H1 (cell line): ENCODE data around the gene ITIH6. TPM values are rescaled to one million over a fixed set of nuclear protein-coding genes. Genes with fewer than 3 reads are reported as not detected.

Source experiments
- GABPA ChIP-seq: IDR thresholded peaks from 2 replicates; pipeline ENCODE4 v1.6.1; 2011; ENCODE audit warnings: mild to moderate bottlenecking, low read length, moderate library complexity, borderline replicate concordance; ENCODE audit not compliant: insufficient read depth
- GTF2F1 ChIP-seq: IDR thresholded peaks from 2 replicates; pipeline ENCODE4 v1.6.1; 2012; ENCODE audit warnings: low read depth, low read length, improper control_type of control experiment, borderline replicate concordance
- SP4 ChIP-seq: IDR thresholded peaks from 2 replicates; pipeline ENCODE4 v1.6.1; 2012; ENCODE audit warnings: low read length, inconsistent platforms
- SRF ChIP-seq: IDR thresholded peaks from 2 replicates; pipeline ENCODE4 v1.6.1; 2011; ENCODE audit warnings: mild to moderate bottlenecking, low read depth, low read length, moderate library complexity
- SUZ12 ChIP-seq: fragments of 200-600 bp; sonication (generic); IDR thresholded peaks from 2 replicates; pipeline ENCODE4 v1.6.1; 2012; ENCODE audit warnings: mild to moderate bottlenecking, inconsistent platforms, low read length, moderate library complexity, mixed read lengths
- TAF7 ChIP-seq: optimal IDR thresholded peaks from 2 replicates; pipeline ENCODE3; 2011; ENCODE audit warnings: low read depth, mild to moderate bottlenecking, inconsistent platforms, low read length, moderate library complexity, borderline replicate concordance
- TEAD4 ChIP-seq: IDR thresholded peaks from 2 replicates; pipeline ENCODE4 v1.6.1; 2012; ENCODE audit warnings: low read depth, low read length, inconsistent platforms, mixed read lengths
- polyA plus RNA-seq, 7 experiments: library from polyadenylated mRNA; depleted of rRNA in 3 of 7; stranded (reverse) in 5 of 7; unstranded in 2 of 7; fragments of >200 nt in 5 of 7; fragments of 200-250 nt in 2 of 7; gene quantifications; 1 replicate in 5 of 7; 2 replicates in 1 of 7; 4 replicates in 1 of 7; pipeline versions ENCODE4 v1.2.1 to v1.2.3, GENCODE V29; 2011 to 2013; ENCODE audit warnings: missing spikeins in 2 of 7, mixed read lengths in 2 of 7
- total RNA-seq: library from RNA; stranded (reverse); fragmentation: NEBNext Ultra II Directional; extraction: Animal tissue kit (Norgen Biotek cat#: 25700); gene quantifications from 2 replicates; pipeline ENCODE4 v1.2.1, GENCODE V29; 2021

Gene ITIH6
- total and polyA plus RNA-seq, 2 of the 8 experiments (the other 6 are each of a cell fraction or from before 2014, with no cell fraction given): 0.02 TPM; not detected in 1

DNA sequence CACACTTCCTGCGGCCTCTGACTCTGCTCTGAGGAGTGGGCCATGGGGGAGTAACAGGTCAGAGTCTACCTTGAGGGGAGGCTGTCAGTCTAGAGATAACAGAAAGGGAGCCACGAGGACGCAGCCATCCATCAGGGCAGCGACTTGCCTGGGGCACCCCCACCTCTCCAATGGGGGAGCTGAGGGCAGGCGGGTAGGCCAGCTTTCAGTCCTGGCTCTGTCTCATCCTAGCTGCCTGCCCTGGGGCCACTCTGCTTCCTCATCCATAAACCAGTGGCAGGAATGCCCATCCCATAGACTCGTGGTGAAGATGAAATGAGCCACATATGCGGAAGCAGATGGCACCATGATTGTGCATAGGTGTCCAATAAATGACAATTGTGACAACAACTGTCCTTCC is 22.7 kb upstream of the ITIH6 start (continued):
- TF ChIP-seq GTF2F1: no peak
- TF ChIP-seq GABPA: no peak
- no peak for TF ChIP-seq SP4
- no peak for TF ChIP-seq TEAD4
- TF ChIP-seq TAF7: no peak
- TF ChIP-seq SUZ12: no peak
- no peak for TF ChIP-seq SRF
- TF ChIP-seq, all 59 proteins: peak for 0
